Measurements from ENCODE around the gene UNC80.
"Not testable (repeated sequence)": the region's sequence is repeated elsewhere in the genome, so short reads cannot be mapped to it uniquely, and the experiment has no call there.

Gene UNC80, protein sequence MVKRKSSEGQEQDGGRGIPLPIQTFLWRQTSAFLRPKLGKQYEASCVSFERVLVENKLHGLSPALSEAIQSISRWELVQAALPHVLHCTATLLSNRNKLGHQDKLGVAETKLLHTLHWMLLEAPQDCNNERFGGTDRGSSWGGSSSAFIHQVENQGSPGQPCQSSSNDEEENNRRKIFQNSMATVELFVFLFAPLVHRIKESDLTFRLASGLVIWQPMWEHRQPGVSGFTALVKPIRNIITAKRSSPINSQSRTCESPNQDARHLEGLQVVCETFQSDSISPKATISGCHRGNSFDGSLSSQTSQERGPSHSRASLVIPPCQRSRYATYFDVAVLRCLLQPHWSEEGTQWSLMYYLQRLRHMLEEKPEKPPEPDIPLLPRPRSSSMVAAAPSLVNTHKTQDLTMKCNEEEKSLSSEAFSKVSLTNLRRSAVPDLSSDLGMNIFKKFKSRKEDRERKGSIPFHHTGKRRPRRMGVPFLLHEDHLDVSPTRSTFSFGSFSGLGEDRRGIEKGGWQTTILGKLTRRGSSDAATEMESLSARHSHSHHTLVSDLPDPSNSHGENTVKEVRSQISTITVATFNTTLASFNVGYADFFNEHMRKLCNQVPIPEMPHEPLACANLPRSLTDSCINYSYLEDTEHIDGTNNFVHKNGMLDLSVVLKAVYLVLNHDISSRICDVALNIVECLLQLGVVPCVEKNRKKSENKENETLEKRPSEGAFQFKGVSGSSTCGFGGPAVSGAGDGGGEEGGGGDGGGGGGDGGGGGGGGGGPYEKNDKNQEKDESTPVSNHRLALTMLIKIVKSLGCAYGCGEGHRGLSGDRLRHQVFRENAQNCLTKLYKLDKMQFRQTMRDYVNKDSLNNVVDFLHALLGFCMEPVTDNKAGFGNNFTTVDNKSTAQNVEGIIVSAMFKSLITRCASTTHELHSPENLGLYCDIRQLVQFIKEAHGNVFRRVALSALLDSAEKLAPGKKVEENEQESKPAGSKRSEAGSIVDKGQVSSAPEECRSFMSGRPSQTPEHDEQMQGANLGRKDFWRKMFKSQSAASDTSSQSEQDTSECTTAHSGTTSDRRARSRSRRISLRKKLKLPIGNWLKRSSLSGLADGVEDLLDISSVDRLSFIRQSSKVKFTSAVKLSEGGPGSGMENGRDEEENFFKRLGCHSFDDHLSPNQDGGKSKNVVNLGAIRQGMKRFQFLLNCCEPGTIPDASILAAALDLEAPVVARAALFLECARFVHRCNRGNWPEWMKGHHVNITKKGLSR (N-terminal part only)

DNA sequence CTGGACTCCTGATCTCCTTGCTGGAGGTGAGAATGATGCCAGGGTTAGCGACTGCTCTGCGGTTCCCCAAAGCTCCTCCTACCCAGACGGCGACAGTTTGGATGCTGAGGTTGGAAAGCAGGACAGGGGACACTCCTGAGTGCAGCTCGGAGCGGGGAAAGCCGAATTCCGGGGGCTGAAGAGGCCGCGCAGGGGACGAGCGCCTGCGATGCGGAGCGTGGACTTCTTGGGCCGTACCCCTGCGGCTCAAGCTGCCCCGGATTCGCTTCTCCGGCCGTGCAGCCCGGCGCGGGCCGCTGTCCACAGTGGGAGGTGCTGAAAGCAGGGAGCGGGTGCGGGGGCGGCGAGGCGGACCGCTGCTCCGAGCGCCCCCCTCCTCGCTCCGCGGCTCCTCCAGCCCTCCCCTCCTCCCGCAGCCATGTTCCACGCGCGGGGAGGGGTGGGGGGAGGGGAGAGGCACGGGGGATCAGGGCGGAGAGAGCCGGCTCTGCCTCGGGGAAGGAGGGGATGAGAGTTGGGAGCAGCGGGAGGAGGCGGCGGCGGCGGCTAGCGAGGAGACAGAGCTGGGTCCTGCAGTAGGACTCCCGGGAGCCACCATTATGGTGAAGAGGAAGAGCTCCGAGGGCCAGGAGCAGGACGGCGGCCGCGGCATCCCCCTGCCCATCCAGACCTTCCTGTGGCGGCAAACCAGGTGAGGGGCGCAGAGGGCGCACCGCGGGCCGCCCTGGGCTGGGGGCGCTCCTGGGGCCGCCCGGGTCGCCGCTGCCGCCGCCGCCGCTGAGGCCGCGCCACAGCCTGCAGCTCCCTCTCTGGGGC, at the start of gene UNC80:
UNC80 (plus strand) TSS at position 359 of the 816 bp plus-strand sequence; CDS start at position 600, 241 bp downstream.
- DNase-seq (ENCODE audit: low spot score): peak; percentile 74

DNA sequence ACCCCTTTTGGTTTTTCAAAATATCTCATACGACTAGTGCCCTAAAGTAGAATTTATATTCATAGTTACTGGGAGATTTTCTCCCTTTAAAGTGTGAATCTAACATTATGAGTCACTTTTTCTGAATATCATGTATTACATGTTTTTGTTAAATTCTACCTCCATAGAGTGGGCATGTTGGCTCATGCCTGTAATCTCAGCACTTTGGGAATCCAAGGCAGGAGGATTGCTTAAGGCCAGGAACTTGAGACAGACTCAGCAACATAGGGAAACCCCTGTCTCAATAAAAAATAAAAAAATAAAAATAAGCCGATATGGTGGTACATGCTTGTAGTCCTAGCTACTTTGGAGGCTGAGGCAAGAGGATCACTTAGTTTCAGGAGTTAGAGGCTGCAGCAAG, 45.3 kb upstream of the UNC80 start:
- DNase-seq (ENCODE audit: low spot score): no peak

- no peak for DNase-seq (ENCODE audit: low spot score)
Observed at GRCh38 chr2:209727077-209727476, 44.6 kb upstream of the UNC80 start.

DNA sequence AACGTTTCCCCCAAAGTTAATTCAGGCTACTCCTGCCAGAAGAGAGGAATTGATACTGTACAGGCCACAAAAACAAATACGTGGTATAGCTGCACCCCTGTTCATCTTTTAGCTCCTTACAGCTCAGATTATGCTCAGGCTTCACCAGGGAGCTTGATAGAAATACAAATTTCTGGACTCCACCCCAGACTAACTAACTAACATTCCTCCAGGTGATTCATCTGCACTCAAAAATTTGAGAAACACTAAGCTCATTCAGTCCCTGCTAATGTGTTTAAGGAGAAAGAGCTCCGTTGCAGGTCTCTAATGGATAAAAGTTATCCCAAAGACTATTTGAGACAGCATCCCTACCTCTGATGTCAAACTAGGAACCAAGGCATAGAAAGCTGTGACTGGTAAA, 36.8 kb upstream of the UNC80 start:
- no peak for DNase-seq (ENCODE audit: low spot score)

DNA sequence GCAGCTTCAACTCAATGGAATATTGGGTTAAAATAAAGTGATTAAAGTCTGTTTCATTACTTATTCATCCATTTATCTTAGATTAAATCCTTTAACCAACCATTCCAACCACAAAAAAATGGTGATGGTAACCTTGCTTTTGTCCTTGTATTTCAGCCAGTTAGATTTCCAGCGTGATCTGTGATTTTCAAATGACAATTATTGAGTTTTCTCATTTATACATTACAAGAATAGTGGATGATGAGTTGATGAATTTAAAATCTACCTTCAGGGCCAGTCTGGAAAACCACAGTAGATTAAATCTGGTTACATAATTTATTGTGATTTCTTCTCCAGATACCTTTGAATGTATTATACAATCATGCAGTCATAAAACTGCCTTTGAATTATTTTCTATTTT, 29.7 kb upstream of the UNC80 start:
- no peak for DNase-seq (ENCODE audit: low spot score)

GRCh38 chr2:209753020-209753419, 18.6 kb upstream of the UNC80 start:
- no peak for DNase-seq (ENCODE audit: low spot score)

DNA sequence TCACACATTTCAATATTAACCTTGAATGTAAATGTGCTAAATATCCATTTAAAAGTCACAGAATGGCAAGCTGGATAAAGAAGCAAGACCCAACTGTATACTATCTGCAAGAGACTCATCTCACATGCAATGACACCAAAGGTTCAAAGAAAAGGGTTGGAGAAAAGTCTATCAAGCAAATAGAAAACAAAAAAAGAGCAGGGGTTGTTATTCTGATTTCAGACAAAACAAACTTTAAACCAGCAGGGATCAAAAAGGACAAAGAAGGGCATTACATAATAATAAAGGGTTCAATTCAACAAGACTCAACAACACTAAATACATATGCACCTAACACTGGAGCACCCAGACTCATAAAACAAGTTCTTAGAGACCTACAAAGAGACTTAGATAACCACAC, 14.5 kb upstream of the UNC80 start:
- DNase-seq (ENCODE audit: low spot score): no peak

GRCh38 chr2:209761566-209761965, 10.1 kb upstream of the UNC80 start:
- DNase-seq (ENCODE audit: low spot score): no peak

- no peak for DNase-seq (ENCODE audit: low spot score)
Observed at GRCh38 chr2:209762563-209762962, 9.1 kb upstream of the UNC80 start.

- DNase-seq (ENCODE audit: low spot score): no peak
Observed at GRCh38 chr2:209763106-209763505, 8.5 kb upstream of the UNC80 start.

DNA sequence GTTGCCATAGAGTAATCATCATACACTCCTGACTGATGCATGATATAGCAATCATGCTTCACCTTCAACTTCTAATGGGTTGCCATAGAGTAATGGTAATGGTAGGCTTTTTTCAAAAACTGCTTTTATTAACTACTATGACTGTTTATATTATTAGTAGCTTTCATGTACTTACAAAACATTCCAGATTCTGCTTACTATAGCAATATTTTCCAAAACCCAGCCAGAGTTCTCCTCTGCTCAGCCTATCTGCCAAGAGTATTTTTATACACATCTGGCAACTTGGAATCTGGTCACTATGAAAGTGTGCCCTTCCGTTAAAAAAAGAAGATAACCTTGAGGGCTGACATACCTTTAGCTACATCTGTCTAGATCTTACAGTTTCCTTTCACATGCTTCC, 5.0 kb upstream of the UNC80 start:
- DNase-seq (ENCODE audit: low spot score): no peak

GRCh38 chr2:209767316-209767715, 4.3 kb upstream of the UNC80 start:
- no peak for DNase-seq (ENCODE audit: low spot score)

GRCh38 chr2:209768557-209768956, 3.1 kb upstream of the UNC80 start:
- no peak for DNase-seq (ENCODE audit: low spot score)

DNA sequence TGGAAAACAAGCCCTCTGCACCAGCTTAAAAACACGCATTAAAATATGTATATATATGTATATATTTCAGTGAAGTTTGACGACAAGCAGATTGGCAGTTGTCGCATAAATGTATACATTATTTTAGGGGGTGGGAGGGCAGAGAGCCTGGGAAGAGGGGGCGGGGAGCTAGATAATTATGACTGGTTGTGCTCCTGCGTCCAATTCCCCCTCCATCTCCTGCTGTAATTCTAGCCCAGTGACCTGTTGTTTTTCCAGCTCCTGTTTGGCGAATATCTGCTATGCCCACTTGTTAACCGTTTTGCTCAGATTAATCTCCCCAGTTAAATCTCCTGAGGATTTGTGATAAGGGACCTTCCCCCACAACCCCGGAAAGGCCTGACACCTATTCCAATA, 656 bp downstream of the UNC80 start:
- peak; percentile 21 for DNase-seq (ENCODE audit: low spot score)

- no peak for DNase-seq (ENCODE audit: low spot score)
Observed at GRCh38 chr2:209773377-209773776, 1.7 kb downstream of the UNC80 start.

- no peak for DNase-seq (ENCODE audit: low spot score)
Observed at GRCh38 chr2:209787416-209787815, 15.8 kb downstream of the UNC80 start.

DNA sequence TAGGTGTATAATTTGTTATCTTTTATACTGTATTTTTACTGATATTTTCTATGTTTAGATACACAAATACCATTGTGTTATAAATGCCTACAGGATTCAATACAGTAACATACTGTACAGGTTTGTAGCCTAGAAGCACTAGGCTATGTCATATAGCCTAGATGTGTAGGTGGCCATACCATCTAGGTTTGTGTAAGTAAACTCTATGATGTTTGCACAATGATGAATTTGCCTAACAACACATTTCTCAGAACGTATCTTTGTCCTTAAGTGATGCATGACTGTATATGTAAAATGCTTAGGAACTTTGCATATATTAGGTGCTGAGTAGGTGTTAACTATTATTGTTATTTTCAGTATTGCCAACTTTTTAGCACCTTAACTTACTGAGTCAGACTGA, 17.3 kb downstream of the UNC80 start:
- DNase-seq (ENCODE audit: low spot score): no peak

DNA sequence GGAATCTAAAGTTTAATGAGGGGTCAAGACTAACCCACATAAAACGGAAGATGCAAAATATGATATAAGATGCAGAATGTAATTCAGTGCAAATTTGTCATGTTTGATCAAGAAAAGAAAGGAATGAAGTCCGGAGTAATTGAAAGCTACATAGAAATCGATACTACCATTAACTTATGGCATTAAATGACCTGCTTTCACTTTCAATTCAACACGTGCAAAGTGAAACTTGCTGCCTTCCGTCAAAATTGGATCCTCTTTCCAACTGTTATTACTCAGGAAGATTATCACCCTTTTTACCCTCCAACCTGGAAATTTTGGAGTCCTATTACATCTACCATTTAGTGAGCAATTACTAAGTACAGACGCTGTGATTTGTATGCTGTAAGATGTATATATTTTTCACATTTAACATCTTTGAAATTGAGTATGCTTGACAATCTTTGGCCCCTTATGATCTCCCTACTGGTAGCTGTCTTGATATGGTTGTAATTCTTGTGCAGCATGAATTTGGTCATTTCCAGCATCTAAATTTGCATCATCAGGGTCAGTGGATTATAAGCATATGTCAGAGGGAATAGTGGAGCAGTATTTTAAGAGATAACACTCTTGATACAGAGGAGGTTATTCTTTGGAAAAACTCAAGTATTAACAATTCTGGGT, 18.6 kb downstream of the UNC80 start:
- no peak for DNase-seq (ENCODE audit: low spot score)

DNA sequence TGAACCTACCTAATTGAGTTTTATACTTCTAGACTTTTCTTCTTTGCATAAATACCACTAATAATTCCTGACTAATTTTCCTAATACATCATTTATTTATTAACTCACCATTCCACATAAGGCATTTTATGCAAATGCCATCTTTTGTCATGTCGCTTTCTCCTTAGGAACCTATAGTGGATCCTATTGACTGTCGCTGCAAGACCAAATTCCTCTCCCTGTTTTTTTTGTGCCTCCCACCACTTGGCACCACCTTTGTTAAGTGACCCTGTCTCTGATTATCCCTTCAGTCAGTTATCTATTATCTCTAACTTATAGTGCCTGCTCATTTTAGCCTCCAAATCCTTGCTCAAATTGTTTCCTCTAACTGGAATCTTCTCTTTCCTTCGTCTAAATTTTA, 19.5 kb downstream of the UNC80 start:
- DNase-seq (ENCODE audit: low spot score): no peak

DNA sequence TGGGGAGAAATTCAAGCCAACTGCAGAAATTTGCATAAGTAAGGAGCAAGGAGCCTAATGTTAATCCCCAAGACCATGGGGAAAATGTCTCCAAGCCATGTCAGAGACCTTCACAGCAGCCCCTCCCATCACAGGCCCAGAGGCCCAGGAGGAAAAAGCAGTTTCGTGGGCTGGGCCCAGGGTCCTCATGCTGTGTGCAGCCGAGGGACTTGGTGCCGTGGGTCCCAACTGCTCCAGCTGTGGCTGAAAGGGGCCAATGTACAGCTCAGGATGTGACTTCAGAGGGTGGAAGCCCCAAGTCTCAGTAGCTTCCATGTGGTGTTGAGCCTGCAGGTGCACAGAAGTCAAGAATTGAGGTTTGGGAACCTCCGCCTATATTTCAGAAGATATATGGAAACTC, 23.8 kb downstream of the UNC80 start:
- DNase-seq (ENCODE audit: low spot score): not testable (repeated sequence)

- no peak for DNase-seq (ENCODE audit: low spot score)
Observed at GRCh38 chr2:209805351-209805750, 33.7 kb downstream of the UNC80 start.

Data from Ammon's horn (tissue), 1 donor.